Keratinocyte (primary cell): ENCODE data around the gene UROS. TPM values are rescaled to one million over a fixed set of nuclear protein-coding genes. Genes with fewer than 3 reads are reported as not detected.

ENCODE experiments used
- DNase-seq: peaks from one replicate; pipeline ENCODE4 v3.0.0-alpha.2; 2011; ENCODE audit warnings: low read depth, missing footprints, low spot score
- FAIRE-seq: peaks from 2 replicates; lab custom pipeline; 2011; peaks lifted over from hg19 to GRCh38; lab: Jason Lieb, UNC
- H2AFZ ChIP-seq: 2 replicates; pipeline ENCODE4 v1.6.0; 2012; ENCODE audit warnings: low read length, control low read depth, inconsistent platforms; ENCODE audit not compliant: control insufficient read depth
- H3K27ac ChIP-seq: 2 replicates; pipeline ENCODE4 v1.5.1; 2011; ENCODE audit warnings: low read length; ENCODE audit not compliant: control insufficient read depth, insufficient read depth
- H3K27me3 ChIP-seq: 3 replicates; pipeline ENCODE4 v1.6.0; 2011; ENCODE audit warnings: low read length; ENCODE audit not compliant: control insufficient read depth, insufficient read depth; ENCODE audit errors: extremely low read depth
- H3K36me3 ChIP-seq, 2 experiments: 2 replicates in 1 of 2; 3 replicates in 1 of 2; pipeline ENCODE4 v1.5.1; 2011; ENCODE audit warnings: low read length in 2 of 2, mild to moderate bottlenecking in 1 of 2; ENCODE audit not compliant: control insufficient read depth in 2 of 2, insufficient read depth in 2 of 2; ENCODE audit errors: extremely low read depth in 1 of 2
- H3K4me1 ChIP-seq: 3 replicates; pipeline ENCODE4 v1.5.1; 2011; ENCODE audit warnings: low read length; ENCODE audit not compliant: control insufficient read depth, insufficient read depth; ENCODE audit errors: extremely low read depth
- H3K4me2 ChIP-seq: 3 replicates; pipeline ENCODE4 v1.6.0; 2011; ENCODE audit warnings: low read depth, low read length; ENCODE audit not compliant: control insufficient read depth, insufficient read depth; ENCODE audit errors: extremely low read depth
- H3K4me3 ChIP-seq, 3 experiments: fragments of 200-600 bp in 1 of 3; sonication (generic) in 1 of 3; 2 replicates in 2 of 3; 3 replicates in 1 of 3; pipeline ENCODE4 v1.5.1; 2011 to 2016; ENCODE audit warnings: low read length in 3 of 3, mild to moderate bottlenecking in 3 of 3, control low read depth in 2 of 3, inconsistent platforms in 1 of 3, low read depth in 1 of 3, mixed read lengths in 1 of 3, mixed run types in 1 of 3, moderate library complexity in 1 of 3; ENCODE audit not compliant: control insufficient read depth in 2 of 3, insufficient read depth in 2 of 3; ENCODE audit errors: extremely low read depth in 1 of 3
- H3K79me2 ChIP-seq: 2 replicates; pipeline ENCODE4 v1.6.0; 2012; ENCODE audit warnings: low read length; ENCODE audit not compliant: control insufficient read depth, insufficient read depth
- H3K9ac ChIP-seq: 3 replicates; pipeline ENCODE4 v1.6.0; 2011; ENCODE audit warnings: low read length; ENCODE audit not compliant: control insufficient read depth, insufficient read depth; ENCODE audit errors: extremely low read depth
- H3K9me1 ChIP-seq: 3 replicates; pipeline ENCODE4 v1.6.0; 2011; ENCODE audit warnings: low read length; ENCODE audit not compliant: control insufficient read depth, insufficient read depth; ENCODE audit errors: extremely low read depth
- H3K9me3 ChIP-seq: 2 replicates; pipeline ENCODE4 v1.5.1; 2012; ENCODE audit warnings: low read depth, low read length; ENCODE audit not compliant: control insufficient read depth
- H4K20me1 ChIP-seq: 3 replicates; pipeline ENCODE4 v1.6.0; 2011; ENCODE audit warnings: low read length; ENCODE audit not compliant: control insufficient read depth, insufficient read depth; ENCODE audit errors: extremely low read depth
- EZH2 ChIP-seq: IDR thresholded peaks from one replicate; pipeline ENCODE4 v1.6.1; 2012; ENCODE audit warnings: inconsistent platforms, mild to moderate bottlenecking, low read length, moderate library complexity
- dilution Hi-C: fragments of 300-500 bp; cut with MboI; formaldehyde crosslinking; loops from one replicate; pipeline ENCODE4 v1.7.0; 2020; ENCODE audit warnings: low sequenced_read_pairs; ENCODE audit not compliant: extremely low pct_ligation_motif_present
- polyA plus RNA-seq, 5 experiments: library from polyadenylated mRNA; depleted of rRNA in 3 of 5; stranded (reverse) in 3 of 5; stranded (forward) in 1 of 5; unstranded in 1 of 5; fragments of >200 nt; gene quantifications; 1 replicate in 1 of 5; 2 replicates in 3 of 5; 3 replicates in 1 of 5; pipeline versions ENCODE4 v1.2.1 to v1.2.3, GENCODE V29; 2011 to 2012; ENCODE audit warnings: missing spikeins in 2 of 5, low read depth in 1 of 5, low replicate concordance in 1 of 5
- TF ChIP-seq, protein P1 (sequence below), 3 experiments: IDR thresholded peaks in 1 of 3; conservative IDR thresholded peaks in 1 of 3; optimal IDR thresholded peaks in 1 of 3; 2 replicates in 2 of 3; 3 replicates in 1 of 3; pipeline versions ENCODE3 to v1.5.1; 2011; ENCODE audit warnings: low read length in 3 of 3, mild to moderate bottlenecking in 3 of 3, moderate library complexity in 2 of 3, control low read depth in 1 of 3, inconsistent platforms in 1 of 3; ENCODE audit not compliant: insufficient read depth in 2 of 3; ENCODE audit errors: extremely low read depth in 1 of 3

UROS gene
- polyA plus RNA-seq, 1 donor (not counting 4 experiments of a cell fraction or from before 2014, with no cell fraction given), result 46.7 TPM

DNA sequence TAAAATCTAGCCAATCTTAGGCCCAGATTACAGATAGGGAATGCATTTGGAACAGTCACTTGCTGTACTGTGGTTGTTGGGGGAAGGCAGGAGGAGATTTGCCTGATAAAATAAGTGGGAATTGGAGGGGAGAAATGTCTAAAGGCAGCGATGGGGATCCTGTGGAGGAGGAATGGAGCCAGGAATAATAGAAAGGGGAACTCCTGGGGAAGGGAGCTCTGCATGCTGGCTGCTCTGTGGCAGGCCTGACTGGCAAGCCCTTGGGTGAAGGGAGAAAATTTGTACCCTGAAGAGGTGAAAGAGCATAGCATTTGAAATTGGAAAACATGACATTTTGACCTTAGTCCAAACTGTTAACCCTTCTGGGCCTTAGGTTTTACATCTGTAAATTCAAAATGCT is 61.1 kb downstream of the UROS start:
- no peaks in the 10 kb centered on the region for H3K9me1 ChIP-seq
- no peak overlapping the region for H2AFZ ChIP-seq
- H4K20me1 ChIP-seq, result no peaks in the 10 kb centered on the region
- H3K4me1 ChIP-seq, result no peaks in the 10 kb centered on the region
- H3K4me2 ChIP-seq, result no peak overlapping the region
- no peak overlapping the region for H3K4me3 ChIP-seq
- no peak overlapping the region for H3K9ac ChIP-seq
- dilution Hi-C loops, result no loop called here
- H3K36me3 ChIP-seq, result peaks cover 24 to 25% of the 10 kb centered on the region in 2 experiments
- FAIRE-seq (no peak), DNase-seq (no peak)
- H3K27me3 ChIP-seq, result no peaks in the 10 kb centered on the region
- H3K27ac ChIP-seq, result no peak overlapping the region
- TF ChIP-seq, protein P1, sequence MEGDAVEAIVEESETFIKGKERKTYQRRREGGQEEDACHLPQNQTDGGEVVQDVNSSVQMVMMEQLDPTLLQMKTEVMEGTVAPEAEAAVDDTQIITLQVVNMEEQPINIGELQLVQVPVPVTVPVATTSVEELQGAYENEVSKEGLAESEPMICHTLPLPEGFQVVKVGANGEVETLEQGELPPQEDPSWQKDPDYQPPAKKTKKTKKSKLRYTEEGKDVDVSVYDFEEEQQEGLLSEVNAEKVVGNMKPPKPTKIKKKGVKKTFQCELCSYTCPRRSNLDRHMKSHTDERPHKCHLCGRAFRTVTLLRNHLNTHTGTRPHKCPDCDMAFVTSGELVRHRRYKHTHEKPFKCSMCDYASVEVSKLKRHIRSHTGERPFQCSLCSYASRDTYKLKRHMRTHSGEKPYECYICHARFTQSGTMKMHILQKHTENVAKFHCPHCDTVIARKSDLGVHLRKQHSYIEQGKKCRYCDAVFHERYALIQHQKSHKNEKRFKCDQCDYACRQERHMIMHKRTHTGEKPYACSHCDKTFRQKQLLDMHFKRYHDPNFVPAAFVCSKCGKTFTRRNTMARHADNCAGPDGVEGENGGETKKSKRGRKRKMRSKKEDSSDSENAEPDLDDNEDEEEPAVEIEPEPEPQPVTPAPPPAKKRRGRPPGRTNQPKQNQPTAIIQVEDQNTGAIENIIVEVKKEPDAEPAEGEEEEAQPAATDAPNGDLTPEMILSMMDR (optimal IDR thresholded peaks at IDR 0.05 in 1 of 3, IDR thresholded peaks at IDR 0.05 in 1 of 3, conservative IDR thresholded peaks at IDR 0.05 in 1 of 3; ENCODE audit: extremely low read depth in 1 of 3, insufficient read depth in 2 of 3, low read length in 3 of 3), result no peak
- H3K9me3 ChIP-seq, result no peaks in the 10 kb centered on the region
- H3K79me2 ChIP-seq, result no peaks in the 10 kb centered on the region

DNA sequence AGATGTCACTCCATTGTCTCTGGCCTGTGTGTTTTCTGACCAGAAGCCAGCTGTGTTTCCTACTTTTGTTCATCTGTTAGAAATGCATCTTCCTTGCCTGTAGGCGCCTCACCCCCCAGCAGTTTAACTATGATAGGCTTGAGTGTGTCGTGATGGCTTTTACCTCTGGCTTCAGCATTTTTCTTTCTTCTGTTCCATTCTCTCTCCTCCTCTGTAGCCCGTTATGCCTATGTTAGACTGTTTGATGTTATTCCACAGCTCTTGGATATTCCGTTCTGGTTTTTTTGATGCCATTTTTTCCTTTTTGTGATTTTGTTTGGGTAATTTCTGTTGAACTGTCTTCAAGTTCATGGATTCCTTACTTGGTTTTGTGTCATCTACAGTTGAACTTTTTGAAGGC is 65.3 kb downstream of the UROS start:
- Histone ChIP-seq H3K79me2 (no peaks in the 10 kb centered on the region), H3K36me3 (peaks cover 19 to 21% of the 10 kb centered on the region in 2 experiments), H2AFZ (no peak overlapping the region), H3K4me1 (no peaks in the 10 kb centered on the region), H4K20me1 (no peaks in the 10 kb centered on the region), H3K27me3 (no peaks in the 10 kb centered on the region), H3K9me1 (no peaks in the 10 kb centered on the region), H3K4me3 (no peak overlapping the region), H3K27ac (no peak overlapping the region), H3K9me3 (no peaks in the 10 kb centered on the region), H3K4me2 (no peak overlapping the region), H3K9ac (no peak overlapping the region)
- DNase-seq (no peak), FAIRE-seq (no peak)
- dilution Hi-C loops, result no loop called here
- no peak for TF ChIP-seq EZH2
- TF ChIP-seq, protein P1 (optimal IDR thresholded peaks at IDR 0.05 in 1 of 3, IDR thresholded peaks at IDR 0.05 in 1 of 3, conservative IDR thresholded peaks at IDR 0.05 in 1 of 3; ENCODE audit: extremely low read depth in 1 of 3, insufficient read depth in 2 of 3, low read length in 3 of 3), result no peak
